Left ventricle myocardium superior (tissue), 1 donor: Measurements from ENCODE around the gene PTGS1. TPM values are rescaled to one million over a fixed set of nuclear protein-coding genes. Genes with fewer than 3 reads are reported as not detected.
A peak's percentile ranks its signal among the peaks of the same experiment; 100 is the strongest.

Experiments
- ATAC-seq: fragments of 200-7000 bp; cut with Tn5 transposase; one replicate; pipeline ENCODE4 v1.9.1; 2020; ENCODE audit warnings: mild to moderate bottlenecking, moderate library complexity
- DNase-seq: peaks from one replicate; pipeline ENCODE4 v3.0.0-alpha.2; 2020
- intact Hi-C: fragments of 100-400 bp; cut with micrococcal nuclease; formaldehyde crosslinking; loops from one replicate; pipeline ENCODE4 v1.11.0; 2022
- total RNA-seq: library from RNA; stranded (reverse); fragmentation: NEBNext Ultra II Directional; extraction: Animal tissue kit (Norgen Biotek cat#: 25700); gene quantifications from one replicate; pipeline ENCODE4 v1.2.1, GENCODE V29; 2021
- donor health status: DM: no; HTN: yes; CAD: no; lungs with severe emphysema.

Gene PTGS1
- total RNA-seq, 1 donor from 2014 or later = 3.4 TPM

DNA sequence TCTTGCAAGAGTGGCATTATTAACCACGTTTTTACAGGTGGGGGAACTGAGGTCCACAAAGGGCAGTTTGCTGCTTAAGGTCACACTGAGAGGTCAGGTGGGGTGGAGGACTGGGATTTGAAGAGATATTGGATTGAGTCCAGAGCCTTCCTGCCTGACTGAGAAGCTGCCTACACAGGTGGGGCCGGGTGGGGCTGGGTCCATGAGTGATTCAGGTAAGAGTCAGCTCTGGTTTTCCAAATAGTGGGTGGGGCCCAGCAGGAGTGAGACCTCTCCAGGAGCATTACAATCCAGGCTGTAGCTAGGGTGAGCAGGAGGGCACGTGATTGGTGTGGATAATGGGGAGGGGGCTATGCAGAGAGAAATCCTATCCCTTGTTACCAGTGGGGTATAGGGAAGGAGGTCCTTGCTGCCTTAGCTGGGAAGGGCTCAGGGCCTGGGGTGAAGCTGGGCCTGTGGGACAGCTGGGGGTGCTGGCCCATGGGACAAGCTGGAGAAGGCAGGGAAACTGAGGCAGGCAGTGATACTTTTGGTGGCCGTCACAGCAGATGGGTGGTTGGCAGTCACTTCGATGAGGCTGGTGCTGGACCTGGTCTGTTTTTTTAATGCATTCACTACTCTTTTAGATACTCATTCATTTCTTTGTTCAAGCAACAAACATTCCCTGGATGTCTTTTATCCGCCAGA is 2.9 kb upstream of the PTGS1 start:
- ATAC-seq = no peak
- DNase-seq = no peak
- intact Hi-C loops = no loop called here

DNA sequence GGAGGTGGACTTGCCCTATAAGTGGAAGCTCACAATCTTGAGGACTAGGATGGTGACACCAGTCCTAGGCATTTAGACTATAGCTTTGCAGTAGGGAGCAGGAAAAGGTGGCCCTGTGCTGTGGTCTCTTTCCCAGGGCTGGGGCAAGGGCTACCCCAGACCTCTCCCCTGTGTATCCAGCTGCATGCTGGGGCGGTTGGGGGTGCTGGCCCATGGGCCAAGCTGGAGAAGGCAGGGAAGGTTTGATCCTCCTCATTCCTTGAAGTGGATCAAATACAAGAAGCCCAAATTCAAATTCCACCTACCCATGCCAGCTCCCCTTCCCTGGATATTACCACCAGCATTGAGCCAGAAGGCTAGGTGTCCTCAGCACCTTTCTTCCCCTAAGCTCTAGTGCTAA is 2.2 kb upstream of the PTGS1 start:
- intact Hi-C loops = no loop called here
- ATAC-seq = no peak
- no peak for DNase-seq

DNA sequence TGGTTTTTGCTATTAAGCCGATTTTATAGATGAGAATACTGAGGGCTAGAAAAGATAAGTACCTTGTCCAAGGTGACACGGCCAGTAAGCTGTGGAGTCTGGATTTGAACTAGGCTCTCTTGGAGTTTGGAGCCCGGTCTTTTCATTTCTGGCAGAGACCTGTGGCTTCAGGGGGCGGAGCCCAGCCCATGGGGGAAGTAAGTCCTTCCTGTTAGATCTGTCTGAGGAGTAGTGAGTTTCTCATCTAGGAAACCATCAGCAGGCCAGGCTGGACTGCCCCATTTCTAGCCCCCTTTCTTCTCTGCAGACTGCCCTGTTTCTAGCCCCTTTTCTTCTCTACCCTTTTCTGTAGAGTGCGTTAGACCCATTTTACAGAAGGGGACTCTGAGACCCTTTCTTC is 521 bp upstream of the PTGS1 start:
- DNase-seq (peak; percentile 59), ATAC-seq (peak; percentile 16)
- intact Hi-C loops = no loop called here

DNA sequence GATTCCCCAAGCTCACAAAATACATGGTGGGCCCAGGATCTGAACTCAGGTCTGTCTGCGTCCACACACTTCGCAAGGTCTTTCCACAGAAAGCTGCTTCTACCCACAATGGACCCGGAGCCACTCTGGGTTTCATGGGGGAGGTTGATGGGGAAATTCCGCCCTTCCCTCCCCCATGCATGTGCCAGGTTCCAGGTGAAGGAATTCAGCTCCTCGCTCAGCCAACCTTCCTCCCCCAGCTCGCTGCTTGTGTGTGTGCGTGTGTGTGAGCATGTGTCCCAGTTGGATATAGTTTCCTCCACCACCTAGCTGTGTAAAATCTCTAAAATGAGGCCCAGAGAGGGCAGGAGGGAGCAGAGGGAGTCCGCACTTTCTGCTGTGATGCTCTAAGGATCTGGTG is 1.0 kb downstream of the PTGS1 start:
- intact Hi-C loops = no loop called here
- no peak for DNase-seq

DNA sequence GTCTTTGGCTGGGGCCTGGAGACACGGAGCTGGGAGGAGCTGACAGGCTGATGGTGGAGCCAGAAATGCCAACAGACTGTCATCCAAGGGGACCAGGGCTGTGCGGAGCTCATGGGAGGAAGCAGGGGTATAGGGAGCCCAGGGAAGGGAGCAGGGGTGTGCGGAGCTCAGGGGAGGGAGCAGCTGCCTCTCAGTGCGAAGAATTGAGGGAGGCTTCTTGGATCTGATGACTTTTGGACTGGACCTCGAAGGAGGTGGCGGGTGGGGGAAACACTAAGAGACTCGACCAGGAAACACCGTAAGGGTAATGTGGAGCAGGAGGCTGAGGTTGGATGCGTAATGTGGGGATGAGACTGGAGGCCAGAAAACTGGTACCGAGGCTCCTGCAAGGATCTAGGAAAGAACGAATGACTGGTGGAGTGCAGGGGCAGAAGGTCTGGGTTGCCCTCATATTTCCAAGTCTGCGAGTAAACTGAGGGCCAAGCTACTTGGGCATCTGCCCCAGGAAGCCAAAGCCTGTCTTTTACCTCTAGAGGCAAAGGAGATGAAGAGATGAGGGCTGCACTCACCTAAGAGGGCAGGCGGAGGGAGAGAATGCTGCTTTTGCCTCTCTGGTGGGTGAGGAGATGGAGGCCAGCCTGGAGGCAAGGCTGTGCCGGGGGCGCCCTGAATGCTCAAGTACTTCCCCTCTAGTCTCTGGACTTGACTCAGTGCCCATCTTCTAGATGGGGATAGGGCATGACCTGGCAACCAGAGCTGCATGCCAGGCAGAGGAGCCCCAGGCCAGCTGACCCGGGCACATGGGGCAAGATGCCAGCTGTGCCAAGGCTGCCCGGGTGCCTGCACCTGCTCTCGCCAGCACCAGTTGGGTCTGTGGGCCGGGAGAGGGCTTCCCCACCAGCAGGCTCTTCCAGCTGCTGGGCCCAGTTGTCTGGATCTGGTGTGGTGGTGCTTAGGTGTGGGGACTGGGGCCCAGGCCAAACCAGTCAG is 2.3 kb downstream of the PTGS1 start:
- ATAC-seq (no peak), DNase-seq (no peak)
- intact Hi-C loops = no loop called here

More for the DNA sequence above, 1.0 kb downstream of the PTGS1 start:
- no peak for ATAC-seq

DNA sequence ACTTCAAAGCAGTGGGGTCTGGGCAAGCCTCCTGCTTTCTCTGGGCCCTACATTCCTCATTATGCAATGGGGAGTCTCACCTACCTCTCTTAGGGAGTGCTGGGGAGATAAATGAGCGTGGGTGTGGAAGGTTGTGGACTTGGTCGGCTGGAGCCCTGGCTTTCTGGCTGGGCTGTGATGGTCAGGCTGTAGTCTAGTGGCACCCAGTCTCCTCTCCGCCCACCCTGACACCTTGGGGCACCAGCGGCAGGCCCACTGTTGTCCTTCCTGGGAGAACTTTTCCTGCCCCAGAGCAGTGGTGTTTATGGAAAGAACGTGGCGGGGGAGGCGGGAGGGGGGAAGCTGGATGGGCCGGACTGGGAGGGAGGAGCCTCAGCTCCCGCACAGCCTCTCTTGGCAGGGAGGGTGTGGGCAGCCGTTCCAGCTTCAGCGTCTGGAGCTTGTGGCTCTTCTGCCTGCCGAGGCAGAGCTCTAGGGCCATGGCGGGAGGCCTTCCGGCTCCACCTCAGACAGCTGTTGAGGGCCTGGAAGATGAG is 4.1 kb downstream of the PTGS1 start:
- ATAC-seq = peak; percentile 91
- DNase-seq = peak; percentile 88
- intact Hi-C loops = no loop called here

DNA sequence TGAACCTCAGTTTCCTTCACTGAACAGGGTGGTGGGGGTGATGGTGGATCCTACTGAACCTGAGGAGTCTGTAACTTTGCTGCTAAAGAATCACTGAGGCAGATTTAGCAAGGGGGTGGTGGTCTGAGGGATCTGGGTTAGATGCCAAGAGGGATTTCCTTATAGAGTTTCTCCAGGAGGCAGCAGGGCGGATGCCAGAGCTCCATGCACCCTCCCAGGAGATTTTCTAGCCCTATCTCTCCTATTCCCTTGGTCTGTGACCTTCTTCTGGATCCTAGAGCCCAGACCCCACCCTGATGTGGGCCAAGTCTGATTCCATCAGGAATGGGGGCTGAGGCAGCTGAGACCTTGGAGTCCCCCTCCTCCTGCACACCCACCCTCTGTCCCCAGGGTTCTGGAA is 6.0 kb downstream of the PTGS1 start:
- DNase-seq = no peak
- ATAC-seq = no peak
- intact Hi-C loops = no loop called here

DNA sequence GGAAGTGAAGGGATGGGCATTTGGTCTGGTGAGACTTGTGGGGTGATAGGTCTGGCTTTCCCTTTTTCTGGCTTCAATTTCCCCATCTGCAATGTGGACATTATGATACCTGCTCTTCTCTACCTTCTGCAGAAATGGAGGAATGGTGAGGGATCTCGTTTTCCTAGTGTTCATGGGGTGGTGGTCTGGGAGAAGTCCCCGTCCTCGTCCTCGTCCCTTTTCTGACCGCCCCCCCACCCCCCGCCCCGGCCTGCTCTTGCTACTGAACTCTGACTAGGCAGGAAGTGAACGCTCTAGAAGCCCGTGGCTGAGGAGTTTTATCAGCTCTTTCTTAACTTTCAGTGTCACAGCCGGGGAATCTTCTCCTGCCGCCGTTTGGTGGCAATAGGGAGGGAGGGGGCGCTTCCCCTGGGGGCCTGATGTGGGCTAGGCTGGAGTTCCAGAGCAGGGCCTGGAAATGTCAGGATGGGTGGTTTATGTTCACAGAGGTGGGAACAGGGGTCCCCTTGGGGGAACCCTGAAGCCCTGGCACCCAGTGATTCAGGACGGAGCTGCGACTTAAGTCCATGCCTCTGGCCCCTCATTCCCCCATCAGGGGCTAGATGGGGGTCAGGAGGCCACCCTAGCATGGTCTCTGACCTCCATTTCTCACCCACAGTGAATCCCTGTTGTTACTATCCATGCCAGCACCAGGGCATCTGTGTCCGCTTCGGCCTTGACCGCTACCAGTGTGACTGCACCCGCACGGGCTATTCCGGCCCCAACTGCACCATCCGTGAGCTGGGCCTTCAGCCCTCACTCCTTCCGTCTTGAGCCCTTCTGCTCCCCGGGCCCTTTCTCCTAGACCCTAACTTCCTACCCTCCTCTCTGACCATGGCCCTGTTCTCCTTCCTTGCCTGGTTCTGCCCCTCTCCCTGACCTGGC is 6.7 kb downstream of the PTGS1 start:
- DNase-seq = no peak
- ATAC-seq = no peak
- intact Hi-C loops = no loop called here

DNA sequence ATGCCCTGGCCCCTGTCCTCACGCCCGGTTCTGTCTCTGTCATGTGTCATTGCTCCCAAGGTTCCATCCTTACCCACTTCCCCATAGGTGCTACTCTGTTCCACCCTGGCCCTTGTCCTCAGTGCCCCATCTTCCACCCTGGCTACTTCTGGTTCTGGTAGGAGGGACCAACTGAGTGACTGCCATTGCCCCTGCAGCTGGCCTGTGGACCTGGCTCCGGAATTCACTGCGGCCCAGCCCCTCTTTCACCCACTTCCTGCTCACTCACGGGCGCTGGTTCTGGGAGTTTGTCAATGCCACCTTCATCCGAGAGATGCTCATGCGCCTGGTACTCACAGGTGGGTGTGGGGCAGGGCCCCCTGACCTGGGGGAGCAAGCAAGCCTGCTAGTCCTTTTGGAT is 7.4 kb downstream of the PTGS1 start:
- intact Hi-C loops = no loop called here
- ATAC-seq (no peak), DNase-seq (no peak)

DNA sequence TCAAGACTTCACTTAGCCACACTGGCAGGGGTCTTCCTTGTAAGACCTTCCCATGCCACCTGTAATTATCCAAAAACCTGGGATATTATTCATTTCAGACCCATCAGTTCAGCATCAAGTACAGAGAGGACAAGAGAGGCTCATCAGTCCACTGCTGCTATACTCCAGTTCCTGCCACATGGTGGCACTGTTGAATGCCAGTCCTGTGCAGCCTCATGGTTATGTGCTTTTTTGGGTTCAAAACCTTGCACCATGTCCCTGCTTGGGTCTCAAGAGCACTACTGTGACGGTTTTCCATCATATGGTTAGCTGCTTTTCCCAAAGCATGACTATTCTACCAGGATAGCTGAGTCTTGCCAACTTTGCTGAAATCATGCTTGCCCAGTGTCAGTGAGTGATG is 8.5 kb downstream of the PTGS1 start:
- ATAC-seq = no peak
- no peak for DNase-seq
- intact Hi-C loops = no loop called here

DNA sequence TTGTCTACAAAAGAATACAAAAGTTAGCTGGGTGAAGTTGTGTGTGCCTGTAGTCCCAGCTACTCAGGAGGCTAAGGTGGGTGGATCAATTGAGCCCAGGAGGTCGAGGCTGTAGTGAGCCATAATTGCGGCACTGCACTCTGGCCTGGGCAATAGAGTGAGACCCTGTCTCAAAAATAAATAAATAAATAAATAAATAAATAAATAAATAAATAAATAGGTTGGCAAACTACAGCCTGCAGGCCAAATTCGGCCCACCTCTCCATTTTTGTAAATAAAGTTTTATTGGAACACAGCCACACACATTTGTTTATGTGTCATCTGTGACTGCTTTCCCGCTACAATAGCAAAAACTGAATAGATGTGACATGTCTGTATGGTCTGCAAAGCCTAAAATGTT is 9.5 kb downstream of the PTGS1 start:
- DNase-seq (no peak), ATAC-seq (no peak)
- intact Hi-C loops = no loop called here

DNA sequence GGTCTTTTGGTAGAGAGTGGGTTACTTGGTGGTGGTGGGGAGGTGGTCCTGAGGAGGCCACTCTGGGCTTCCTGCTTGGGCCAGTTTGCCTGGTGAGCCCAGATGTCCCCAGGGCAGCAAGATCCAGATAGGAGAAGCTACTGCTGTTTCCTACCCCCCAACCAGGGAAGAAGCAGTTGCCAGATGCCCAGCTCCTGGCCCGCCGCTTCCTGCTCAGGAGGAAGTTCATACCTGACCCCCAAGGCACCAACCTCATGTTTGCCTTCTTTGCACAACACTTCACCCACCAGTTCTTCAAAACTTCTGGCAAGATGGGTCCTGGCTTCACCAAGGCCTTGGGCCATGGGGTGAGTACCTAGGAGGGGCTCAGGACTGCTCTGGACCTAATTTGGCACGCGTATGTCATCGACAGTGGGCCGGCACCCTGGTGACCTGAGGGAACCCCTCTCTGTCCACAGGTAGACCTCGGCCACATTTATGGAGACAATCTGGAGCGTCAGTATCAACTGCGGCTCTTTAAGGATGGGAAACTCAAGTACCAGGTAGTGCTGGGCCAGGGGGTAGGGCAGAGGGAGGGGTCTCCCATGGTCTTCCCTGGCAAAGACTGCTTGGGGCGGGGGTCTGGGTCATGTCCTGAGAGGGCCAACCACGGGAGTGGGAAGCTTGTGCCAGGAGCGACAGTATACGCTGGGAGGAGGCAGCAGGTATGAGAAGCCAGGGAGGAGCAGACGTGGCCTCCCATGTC is 10.6 kb downstream of the PTGS1 start:
- ATAC-seq (no peak), DNase-seq (no peak)
- intact Hi-C loops = no loop called here

DNA sequence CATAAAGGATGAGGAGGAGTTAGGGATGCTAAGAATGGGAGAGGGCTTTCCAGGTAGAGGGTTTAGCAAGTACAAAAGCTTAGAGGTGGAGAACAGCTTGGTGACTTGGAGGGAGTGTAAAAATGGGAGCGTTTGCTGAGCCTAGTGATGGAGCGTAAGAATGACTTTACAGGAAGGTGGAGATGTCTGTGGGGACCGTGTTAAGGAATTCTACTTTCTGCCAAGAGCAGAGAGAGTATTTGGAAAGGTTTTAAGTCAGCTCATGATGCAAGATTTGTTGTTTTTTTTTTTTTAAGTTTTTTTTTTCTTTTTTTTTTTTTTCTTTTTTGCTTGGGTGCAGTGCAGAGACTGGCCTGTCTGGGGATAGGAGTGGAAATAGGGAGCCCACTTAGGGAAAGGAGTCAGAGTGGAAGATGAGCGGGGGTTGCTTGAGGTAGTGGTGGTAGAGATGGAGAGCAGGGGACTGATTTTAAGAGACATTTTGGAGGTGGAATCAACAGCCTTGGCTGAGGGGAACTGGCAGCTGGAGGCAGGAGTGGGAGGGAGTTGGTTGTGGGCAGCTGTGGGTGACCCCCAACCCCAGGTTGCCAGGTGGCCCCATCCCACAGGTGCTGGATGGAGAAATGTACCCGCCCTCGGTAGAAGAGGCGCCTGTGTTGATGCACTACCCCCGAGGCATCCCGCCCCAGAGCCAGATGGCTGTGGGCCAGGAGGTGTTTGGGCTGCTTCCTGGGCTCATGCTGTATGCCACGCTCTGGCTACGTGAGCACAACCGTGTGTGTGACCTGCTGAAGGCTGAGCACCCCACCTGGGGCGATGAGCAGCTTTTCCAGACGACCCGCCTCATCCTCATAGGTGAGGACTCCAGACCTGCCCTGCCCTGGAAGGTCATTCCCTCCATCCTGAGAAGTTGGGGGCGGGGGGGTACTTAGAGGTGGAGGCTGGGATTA is 12.4 kb downstream of the PTGS1 start:
- intact Hi-C loops = no loop called here
- DNase-seq (no peak), ATAC-seq (peak; percentile 80)

DNA sequence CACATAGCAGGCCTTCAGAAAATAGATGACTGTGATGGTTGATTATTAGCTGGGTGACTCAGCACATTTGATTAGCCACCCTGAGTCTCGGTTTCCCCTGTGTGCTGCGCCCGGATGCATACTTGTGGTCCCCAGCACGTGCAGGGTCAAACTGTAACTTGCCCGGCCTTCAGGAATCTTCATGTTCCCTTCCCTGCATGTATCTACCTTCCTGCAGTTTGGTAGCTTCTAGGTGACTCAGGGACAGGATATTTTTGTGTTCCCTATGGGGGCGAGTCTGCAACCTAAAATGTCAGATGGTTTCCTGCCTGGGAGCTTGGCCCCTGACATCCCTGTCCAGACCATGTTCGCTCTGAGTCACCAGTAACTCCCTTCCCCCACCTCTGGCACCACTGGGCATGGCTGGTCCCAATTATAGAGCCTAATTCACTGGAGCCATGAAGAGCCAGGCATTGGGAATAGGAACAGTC is 13.2 kb downstream of the PTGS1 start:
- intact Hi-C loops = no loop called here
- ATAC-seq = peak; percentile 43
- DNase-seq = no peak

DNA sequence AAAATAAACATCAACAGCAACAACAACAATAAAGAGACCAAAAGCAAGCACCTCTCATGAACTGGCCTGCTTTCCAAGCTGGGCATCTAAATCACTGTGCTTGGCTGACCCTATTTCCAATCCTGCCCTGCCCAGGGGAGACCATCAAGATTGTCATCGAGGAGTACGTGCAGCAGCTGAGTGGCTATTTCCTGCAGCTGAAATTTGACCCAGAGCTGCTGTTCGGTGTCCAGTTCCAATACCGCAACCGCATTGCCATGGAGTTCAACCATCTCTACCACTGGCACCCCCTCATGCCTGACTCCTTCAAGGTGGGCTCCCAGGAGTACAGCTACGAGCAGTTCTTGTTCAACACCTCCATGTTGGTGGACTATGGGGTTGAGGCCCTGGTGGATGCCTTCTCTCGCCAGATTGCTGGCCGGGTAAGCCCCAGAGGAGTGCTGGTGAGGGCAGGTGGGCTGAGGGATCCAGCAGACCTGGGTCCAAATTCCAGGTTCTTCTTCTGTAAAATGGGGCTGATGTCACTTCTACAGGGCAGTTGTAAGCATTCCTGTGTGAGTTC is 15.6 kb downstream of the PTGS1 start:
- intact Hi-C loops = no loop called here
- DNase-seq (no peak), ATAC-seq (no peak)

DNA sequence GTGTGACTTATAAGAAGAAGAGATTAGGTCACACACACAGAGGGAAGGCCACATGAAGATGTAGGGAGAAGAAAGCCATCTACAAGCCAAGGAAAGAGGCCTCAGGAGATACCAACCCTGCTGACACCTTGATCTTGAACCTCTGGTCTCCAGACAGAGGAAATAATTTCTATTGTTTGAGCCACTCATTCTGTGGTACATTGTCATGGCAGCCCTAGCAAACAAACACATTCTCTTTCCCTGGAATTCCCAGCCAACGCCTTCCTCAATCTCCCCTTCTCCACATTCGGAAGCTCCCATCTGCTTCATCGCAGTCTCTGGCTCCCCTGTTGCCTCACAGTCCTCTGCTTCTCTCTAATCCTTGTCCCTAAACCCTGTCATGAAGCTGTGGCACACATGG is 16.7 kb downstream of the PTGS1 start:
- intact Hi-C loops = no loop called here
- ATAC-seq (no peak), DNase-seq (no peak)

DNA sequence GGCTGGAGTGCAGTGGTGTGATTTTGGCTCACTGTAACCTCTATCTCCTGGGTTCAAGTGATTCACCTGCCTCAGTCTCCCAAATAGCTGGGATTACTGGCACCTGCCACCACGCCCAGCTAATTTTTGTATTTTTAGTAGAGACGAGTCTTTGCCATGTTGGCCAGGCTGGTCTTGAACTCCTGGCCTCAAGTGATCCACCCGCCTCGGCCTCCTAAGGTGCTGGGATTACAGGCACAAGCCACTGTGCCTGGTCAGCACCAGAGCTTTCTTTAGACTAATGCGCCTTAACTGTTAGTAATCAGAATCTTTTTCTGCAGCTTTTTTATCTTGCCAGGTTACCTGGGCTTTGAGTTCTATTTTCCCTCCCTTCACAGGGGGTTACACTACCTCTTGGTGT is 18.4 kb downstream of the PTGS1 start:
- intact Hi-C loops = no loop called here
- DNase-seq (no peak), ATAC-seq (no peak)
